ENCODE measurements around the gene SLC47A1. TPM values are rescaled to one million over a fixed set of nuclear protein-coding genes. Genes with fewer than 3 reads are reported as not detected.
"Not testable (repeated sequence)": the region's sequence is repeated elsewhere in the genome, so short reads cannot be mapped to it uniquely, and the experiment has no call there.

SLC47A1 gene
- total and polyA plus RNA-seq, 4 donors: 34.8 to 69.2 (median 37.2) TPM

DNA sequence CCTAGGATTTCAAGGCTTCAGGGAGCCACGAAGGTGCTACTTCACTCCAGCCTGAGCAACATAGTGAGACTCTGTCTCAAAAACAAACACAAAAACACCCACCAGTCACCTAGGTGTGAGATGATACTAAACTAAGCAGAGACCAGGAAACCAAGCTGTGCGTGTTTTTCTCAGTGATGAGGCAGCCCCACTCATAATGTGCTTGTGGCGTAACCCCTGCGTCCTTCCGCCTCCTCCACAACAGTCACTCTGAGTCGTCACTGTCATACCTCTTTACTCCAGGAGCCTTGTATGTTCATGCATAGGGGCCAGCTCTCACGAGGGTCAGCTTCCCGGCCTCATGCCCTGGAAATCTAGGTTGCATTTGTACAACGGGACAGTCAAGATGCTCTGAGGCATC is 31.1 kb upstream of the SLC47A1 start (continued):
- no peak for TF ChIP-seq RAD21 (IDR thresholded peaks at IDR 0.05)

DNA sequence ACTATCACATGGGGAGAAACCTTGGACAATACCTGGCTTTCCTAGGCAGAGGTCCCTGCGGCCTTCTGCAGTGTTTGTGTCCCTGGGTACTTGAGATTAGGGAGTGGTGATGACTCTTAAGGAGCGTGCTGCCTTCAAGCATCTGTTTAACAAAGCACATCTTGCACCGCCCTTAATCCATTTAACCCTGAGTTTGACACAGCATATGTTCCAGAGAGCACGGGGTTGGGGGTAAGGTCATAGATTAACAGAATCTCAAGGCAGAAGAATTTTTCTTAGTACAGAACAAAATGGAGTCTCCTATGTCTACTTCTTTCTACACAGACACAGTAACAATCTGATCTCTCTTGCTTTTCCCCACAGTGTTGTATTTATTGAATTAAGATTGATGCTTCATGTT is 28.1 kb upstream of the SLC47A1 start:
- H3K27me3 ChIP-seq (ENCODE audit: control insufficient read depth in 4 of 4, insufficient read depth in 4 of 4, low read length in 3 of 4); H3K4me3 ChIP-seq (ENCODE audit: low read depth in 1 of 3, low read length in 3 of 3); H3K27ac ChIP-seq (ENCODE audit: low read depth in 1 of 2, low read length in 2 of 2); H3K36me3 ChIP-seq (ENCODE audit: control insufficient read depth in 4 of 4, insufficient read depth in 3 of 4, low read depth in 1 of 4, low read length in 3 of 4); H3K4me1 ChIP-seq (ENCODE audit: control insufficient read depth in 4 of 4, insufficient read depth in 4 of 4, low read length in 3 of 4); DNase-seq (ENCODE audit: low spot score); H3K9me3 ChIP-seq (ENCODE audit: control insufficient read depth in 4 of 4, low read length in 3 of 4); H3K9ac ChIP-seq (ENCODE audit: low read depth in 1 of 2, low read length in 2 of 2): not testable (repeated sequence)
- 89% methylated on average over 3 of the region's 4 CpGs for WGBS

DNA sequence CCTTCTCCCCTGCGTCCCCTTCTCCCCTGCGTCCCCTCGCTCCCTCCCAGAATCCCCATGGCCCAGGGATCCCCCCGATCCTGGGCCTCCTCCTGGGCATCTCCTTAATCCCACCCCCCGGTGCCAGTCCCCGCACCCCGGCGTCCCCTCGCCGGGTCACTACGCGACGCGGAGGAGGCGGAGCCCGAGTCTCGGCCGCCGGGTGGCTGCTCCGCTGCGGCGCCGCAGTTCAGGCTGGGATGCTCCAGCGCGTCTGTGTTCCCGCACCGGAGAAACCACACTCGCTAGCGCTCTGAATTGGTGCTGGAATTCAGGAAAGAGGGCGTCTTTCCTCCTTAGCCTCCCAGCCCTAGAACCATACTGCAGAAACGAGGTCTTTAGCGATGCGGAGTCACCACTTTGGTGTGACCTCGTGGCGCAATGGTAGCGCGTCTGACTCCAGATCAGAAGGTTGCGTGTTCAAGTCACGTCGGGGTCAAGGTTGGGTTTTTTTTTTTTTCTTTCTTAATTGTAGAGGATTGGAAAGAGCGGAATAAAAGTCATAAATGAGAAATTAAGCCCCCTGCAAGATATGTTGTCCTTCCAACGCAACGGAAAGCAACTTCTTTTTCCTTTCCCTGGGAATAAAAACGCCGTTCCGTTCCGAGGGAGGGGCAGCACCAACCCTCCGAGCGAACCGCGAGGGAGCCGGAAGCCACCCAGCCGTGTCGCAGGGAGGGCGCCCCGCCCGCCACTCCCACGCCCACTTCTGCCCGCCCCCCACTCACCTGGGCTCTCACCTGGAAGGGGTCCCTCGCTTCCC is 25.7 kb upstream of the SLC47A1 start:
- WGBS: 2% methylated on average over 60 of the region's 60 CpGs
- Histone ChIP-seq H3K36me3 (ENCODE audit: control insufficient read depth in 4 of 4, insufficient read depth in 3 of 4, low read depth in 1 of 4, low read length in 3 of 4) (no peaks in the 10 kb centered on the region), H3K9ac (ENCODE audit: low read depth in 1 of 2, low read length in 2 of 2) (peak overlapping the region in 1 of 2 donors; percentile 58), H3K4me1 (ENCODE audit: control insufficient read depth in 4 of 4, insufficient read depth in 4 of 4, low read length in 3 of 4) (peaks cover 0 to 9% (median 3%) of the 10 kb centered on the region in 4 donors), H3K27ac (ENCODE audit: low read depth in 1 of 2, low read length in 2 of 2) (peak overlapping the region; percentile 71 to 88), H3K27me3 (ENCODE audit: control insufficient read depth in 4 of 4, insufficient read depth in 4 of 4, low read length in 3 of 4) (no peaks in the 10 kb centered on the region), H3K9me3 (ENCODE audit: control insufficient read depth in 4 of 4, low read length in 3 of 4) (no peaks in the 10 kb centered on the region), H3K4me3 (ENCODE audit: low read depth in 1 of 3, low read length in 3 of 3) (peak overlapping the region; percentile 55 to 89 (median 62))
- no peak for TF ChIP-seq EGR1 (IDR thresholded peaks at IDR 0.05; ENCODE audit: low read depth in 2 of 2)
- TF ChIP-seq NR2F2 (IDR thresholded peaks at IDR 0.05): peak; percentile 83
- peak; percentile 20 for TF ChIP-seq SP1 (IDR thresholded peaks at IDR 0.05)
- peak; percentile 34 to 37 for TF ChIP-seq HNF4A (conservative IDR thresholded peaks at IDR 0.05)
- TF ChIP-seq JUND (IDR thresholded peaks at IDR 0.05): no peak
- TF ChIP-seq RXRA (IDR thresholded peaks at IDR 0.05): peak; percentile 68 to 72
- no peak for TF ChIP-seq GABPA (IDR thresholded peaks at IDR 0.05 in 1 of 2, conservative IDR thresholded peaks at IDR 0.05 in 1 of 2)
- TF ChIP-seq MAX (IDR thresholded peaks at IDR 0.05): peak; percentile 89
- TF ChIP-seq YY1 (IDR thresholded peaks at IDR 0.05): peak; percentile 68
- TF ChIP-seq ATF3 (IDR thresholded peaks at IDR 0.05): peak; percentile 100
- TF ChIP-seq FOXA2 (IDR thresholded peaks at IDR 0.05): no peak
- TF ChIP-seq HNF4G (IDR thresholded peaks at IDR 0.05): no peak
- TF ChIP-seq, protein P1, sequence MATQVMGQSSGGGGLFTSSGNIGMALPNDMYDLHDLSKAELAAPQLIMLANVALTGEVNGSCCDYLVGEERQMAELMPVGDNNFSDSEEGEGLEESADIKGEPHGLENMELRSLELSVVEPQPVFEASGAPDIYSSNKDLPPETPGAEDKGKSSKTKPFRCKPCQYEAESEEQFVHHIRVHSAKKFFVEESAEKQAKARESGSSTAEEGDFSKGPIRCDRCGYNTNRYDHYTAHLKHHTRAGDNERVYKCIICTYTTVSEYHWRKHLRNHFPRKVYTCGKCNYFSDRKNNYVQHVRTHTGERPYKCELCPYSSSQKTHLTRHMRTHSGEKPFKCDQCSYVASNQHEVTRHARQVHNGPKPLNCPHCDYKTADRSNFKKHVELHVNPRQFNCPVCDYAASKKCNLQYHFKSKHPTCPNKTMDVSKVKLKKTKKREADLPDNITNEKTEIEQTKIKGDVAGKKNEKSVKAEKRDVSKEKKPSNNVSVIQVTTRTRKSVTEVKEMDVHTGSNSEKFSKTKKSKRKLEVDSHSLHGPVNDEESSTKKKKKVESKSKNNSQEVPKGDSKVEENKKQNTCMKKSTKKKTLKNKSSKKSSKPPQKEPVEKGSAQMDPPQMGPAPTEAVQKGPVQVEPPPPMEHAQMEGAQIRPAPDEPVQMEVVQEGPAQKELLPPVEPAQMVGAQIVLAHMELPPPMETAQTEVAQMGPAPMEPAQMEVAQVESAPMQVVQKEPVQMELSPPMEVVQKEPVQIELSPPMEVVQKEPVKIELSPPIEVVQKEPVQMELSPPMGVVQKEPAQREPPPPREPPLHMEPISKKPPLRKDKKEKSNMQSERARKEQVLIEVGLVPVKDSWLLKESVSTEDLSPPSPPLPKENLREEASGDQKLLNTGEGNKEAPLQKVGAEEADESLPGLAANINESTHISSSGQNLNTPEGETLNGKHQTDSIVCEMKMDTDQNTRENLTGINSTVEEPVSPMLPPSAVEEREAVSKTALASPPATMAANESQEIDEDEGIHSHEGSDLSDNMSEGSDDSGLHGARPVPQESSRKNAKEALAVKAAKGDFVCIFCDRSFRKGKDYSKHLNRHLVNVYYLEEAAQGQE (IDR thresholded peaks at IDR 0.05): peak; percentile 10
- no peak for TF ChIP-seq ZBTB33 (IDR thresholded peaks at IDR 0.05)
- TF ChIP-seq, protein P2, sequence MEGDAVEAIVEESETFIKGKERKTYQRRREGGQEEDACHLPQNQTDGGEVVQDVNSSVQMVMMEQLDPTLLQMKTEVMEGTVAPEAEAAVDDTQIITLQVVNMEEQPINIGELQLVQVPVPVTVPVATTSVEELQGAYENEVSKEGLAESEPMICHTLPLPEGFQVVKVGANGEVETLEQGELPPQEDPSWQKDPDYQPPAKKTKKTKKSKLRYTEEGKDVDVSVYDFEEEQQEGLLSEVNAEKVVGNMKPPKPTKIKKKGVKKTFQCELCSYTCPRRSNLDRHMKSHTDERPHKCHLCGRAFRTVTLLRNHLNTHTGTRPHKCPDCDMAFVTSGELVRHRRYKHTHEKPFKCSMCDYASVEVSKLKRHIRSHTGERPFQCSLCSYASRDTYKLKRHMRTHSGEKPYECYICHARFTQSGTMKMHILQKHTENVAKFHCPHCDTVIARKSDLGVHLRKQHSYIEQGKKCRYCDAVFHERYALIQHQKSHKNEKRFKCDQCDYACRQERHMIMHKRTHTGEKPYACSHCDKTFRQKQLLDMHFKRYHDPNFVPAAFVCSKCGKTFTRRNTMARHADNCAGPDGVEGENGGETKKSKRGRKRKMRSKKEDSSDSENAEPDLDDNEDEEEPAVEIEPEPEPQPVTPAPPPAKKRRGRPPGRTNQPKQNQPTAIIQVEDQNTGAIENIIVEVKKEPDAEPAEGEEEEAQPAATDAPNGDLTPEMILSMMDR (IDR thresholded peaks at IDR 0.05; ENCODE audit: low read depth, low read length, missing input control): no peak
- no peak for TF ChIP-seq FOXA1 (IDR thresholded peaks at IDR 0.05)
- TF ChIP-seq RAD21 (IDR thresholded peaks at IDR 0.05): peak; percentile 44 to 60
- no peak for TF ChIP-seq TAF1 (conservative IDR thresholded peaks at IDR 0.05)
- DNase-seq (ENCODE audit: low spot score): peak; percentile 89
